GM12878 (cell line): ENCODE data around the gene IQGAP1. TPM values are rescaled to one million over a fixed set of nuclear protein-coding genes. Genes with fewer than 3 reads are reported as not detected.

Experiments
- CBX5 ChIP-seq: sonication (generic); IDR thresholded peaks from 2 replicates; pipeline ENCODE4 v1.6.1; 2016; ENCODE audit warnings: low read depth, moderate library complexity, mild to moderate bottlenecking, inconsistent platforms
- EGR1 ChIP-seq, 2 experiments: IDR thresholded peaks; 1 replicate in 1 of 2; 2 replicates in 1 of 2; pipeline ENCODE4 v1.6.1; 2011 to 2012; ENCODE audit warnings: low read depth in 2 of 2, low read length in 2 of 2, borderline replicate concordance in 1 of 2, mild to moderate bottlenecking in 1 of 2, moderate library complexity in 1 of 2
- EP300 ChIP-seq, 2 experiments: fragments of 150-350 bp in 1 of 2; IDR thresholded peaks; 2 replicates each; pipeline ENCODE4 v1.6.1; 2011 to 2012; ENCODE audit warnings: low read depth in 2 of 2, low read length in 2 of 2, borderline replicate concordance in 1 of 2, improper control_type of control experiment in 1 of 2, inconsistent platforms in 1 of 2; ENCODE audit not compliant: control insufficient read depth in 1 of 2
- FOXM1 ChIP-seq: IDR thresholded peaks from 2 replicates; pipeline ENCODE4 v1.6.1; 2012; ENCODE audit warnings: low read depth, mild to moderate bottlenecking, inconsistent platforms, low read length, moderate library complexity
- NFYA ChIP-seq: IDR thresholded peaks from 2 replicates; pipeline ENCODE4 v1.6.1; 2011; ENCODE audit warnings: low read depth, mild to moderate bottlenecking, low read length, improper control_type of control experiment, borderline replicate concordance
- NR2F1 ChIP-seq: fragments of 450-650 bp; conservative IDR thresholded peaks from 2 replicates; pipeline ENCODE4 v1.6.1; 2017; ENCODE audit warnings: mild to moderate bottlenecking
- POLR2AphosphoS2 ChIP-seq: IDR thresholded peaks from 2 replicates; pipeline ENCODE4 v1.6.1; 2011; ENCODE audit warnings: low read depth, mild to moderate bottlenecking, low read length, improper control_type of control experiment, moderate library complexity
- SUZ12 ChIP-seq: fragments of 200-600 bp; sonication (generic); IDR thresholded peaks from one replicate; pipeline ENCODE4 v1.6.1; 2018; ENCODE audit warnings: antibody characterized with exemption, mild to moderate bottlenecking; ENCODE audit not compliant: unreplicated experiment
- TARDBP ChIP-seq: IDR thresholded peaks from 2 replicates; pipeline ENCODE4 v1.6.1; 2016; ENCODE audit warnings: borderline replicate concordance
- ZNF207 ChIP-seq: fragments of 450-650 bp; IDR thresholded peaks from 2 replicates; pipeline ENCODE4 v1.6.1; 2014; ENCODE audit warnings: antibody characterized with exemption, mild to moderate bottlenecking, borderline replicate concordance
- polyA plus RNA-seq, 11 experiments: library from polyadenylated mRNA; depleted of rRNA in 4 of 11; unstranded in 6 of 11; stranded (reverse) in 5 of 11; fragments of >200 nt; fragmentation: Nextera tagmentation in 4 of 11; fragmentation: Illumina TruSeq in 1 of 11; extraction: Ambion mirVana in 4 of 11; extraction: Trizol in 1 of 11; gene quantifications; 1 replicate in 1 of 11; 2 replicates in 10 of 11; pipeline versions ENCODE4 v1.2.1 to v1.2.3, GENCODE V29; 2011 to 2016; ENCODE audit warnings: inconsistent platforms in 2 of 11, missing spikeins in 2 of 11, low read depth in 1 of 11
- total RNA-seq, 4 experiments: library from RNA; depleted of rRNA in 3 of 4; stranded (reverse); fragments of >200 nt in 3 of 4; fragmentation: Illumina TruSeq in 1 of 4; extraction: Trizol in 1 of 4; gene quantifications; 2 replicates each; pipeline versions ENCODE4 v1.2.1 to v1.2.3, GENCODE V29; 2013 to 2021
- TF ChIP-seq, protein P1 (sequence below): fragments of 450-650 bp; formaldehyde crosslinking; IDR thresholded peaks from 2 replicates; pipeline ENCODE4 v1.5.0; 2022; ENCODE audit warnings: mild to moderate bottlenecking, missing genetic modification characterization

The IQGAP1 gene
- total and polyA plus RNA-seq, 10 of the 15 experiments (the other 5 are each of a cell fraction or from before 2014, with no cell fraction given), result 65.2 to 250 (median 112) TPM

DNA sequence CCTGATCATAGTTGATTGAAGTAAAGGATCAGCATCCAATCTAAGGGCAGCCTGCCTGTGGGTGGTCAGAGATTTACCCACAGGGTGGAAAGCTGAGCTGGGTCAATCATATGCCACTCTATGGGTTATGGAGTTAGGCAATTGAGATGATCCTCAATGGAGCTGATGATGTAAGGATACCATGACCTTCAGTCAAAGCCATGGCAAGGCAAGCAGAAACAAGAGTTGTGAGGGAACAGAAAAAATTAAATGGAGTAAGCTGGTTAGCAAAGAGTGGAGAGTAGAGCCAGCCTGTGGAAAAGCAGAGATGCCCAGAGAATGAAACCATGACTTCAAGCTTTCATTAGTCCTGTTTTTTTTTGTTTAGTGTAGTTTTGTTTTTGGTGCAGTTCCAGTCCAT, 5.7 kb upstream of the IQGAP1 start (continued):
- no peak for TF ChIP-seq TARDBP
- no peak for TF ChIP-seq NFYA
- TF ChIP-seq POLR2AphosphoS2, result no peak
- TF ChIP-seq NR2F1, result no peak
- TF ChIP-seq ZNF207, result no peak
- TF ChIP-seq FOXM1, result no peak
- TF ChIP-seq EGR1 (IDR thresholded peaks at IDR 0.05; ENCODE audit: borderline replicate concordance in 1 of 2, low read depth in 2 of 2, low read length in 2 of 2), result no peak
- TF ChIP-seq, protein P1, sequence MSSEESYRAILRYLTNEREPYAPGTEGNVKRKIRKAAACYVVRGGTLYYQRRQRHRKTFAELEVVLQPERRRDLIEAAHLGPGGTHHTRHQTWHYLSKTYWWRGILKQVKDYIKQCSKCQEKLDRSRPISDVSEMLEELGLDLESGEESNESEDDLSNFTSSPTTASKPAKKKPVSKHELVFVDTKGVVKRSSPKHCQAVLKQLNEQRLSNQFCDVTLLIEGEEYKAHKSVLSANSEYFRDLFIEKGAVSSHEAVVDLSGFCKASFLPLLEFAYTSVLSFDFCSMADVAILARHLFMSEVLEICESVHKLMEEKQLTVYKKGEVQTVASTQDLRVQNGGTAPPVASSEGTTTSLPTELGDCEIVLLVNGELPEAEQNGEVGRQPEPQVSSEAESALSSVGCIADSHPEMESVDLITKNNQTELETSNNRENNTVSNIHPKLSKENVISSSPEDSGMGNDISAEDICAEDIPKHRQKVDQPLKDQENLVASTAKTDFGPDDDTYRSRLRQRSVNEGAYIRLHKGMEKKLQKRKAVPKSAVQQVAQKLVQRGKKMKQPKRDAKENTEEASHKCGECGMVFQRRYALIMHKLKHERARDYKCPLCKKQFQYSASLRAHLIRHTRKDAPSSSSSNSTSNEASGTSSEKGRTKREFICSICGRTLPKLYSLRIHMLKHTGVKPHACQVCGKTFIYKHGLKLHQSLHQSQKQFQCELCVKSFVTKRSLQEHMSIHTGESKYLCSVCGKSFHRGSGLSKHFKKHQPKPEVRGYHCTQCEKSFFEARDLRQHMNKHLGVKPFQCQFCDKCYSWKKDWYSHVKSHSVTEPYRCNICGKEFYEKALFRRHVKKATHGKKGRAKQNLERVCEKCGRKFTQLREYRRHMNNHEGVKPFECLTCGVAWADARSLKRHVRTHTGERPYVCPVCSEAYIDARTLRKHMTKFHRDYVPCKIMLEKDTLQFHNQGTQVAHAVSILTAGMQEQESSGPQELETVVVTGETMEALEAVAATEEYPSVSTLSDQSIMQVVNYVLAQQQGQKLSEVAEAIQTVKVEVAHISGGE (CRISPR knock-in tag), result no peak
- TF ChIP-seq EP300 (IDR thresholded peaks at IDR 0.05; ENCODE audit: borderline replicate concordance in 1 of 2, control insufficient read depth in 1 of 2, low read depth in 2 of 2, low read length in 2 of 2), result no peak
- TF ChIP-seq SUZ12, result no peak
- no peak for TF ChIP-seq CBX5
